H54 (cell line): ENCODE measurements around the gene GARIN3.
"Not testable (repeated sequence)": the region's sequence is repeated elsewhere in the genome, so short reads cannot be mapped to it uniquely, and the experiment has no call there.

Experiments used
- DNase-seq: peaks from one replicate; pipeline ENCODE4 v3.0.0; 2011; ENCODE audit warnings: low spot score, mixed read lengths; ENCODE audit not compliant: insufficient read length
- FAIRE-seq: peaks from 3 replicates; lab custom pipeline; 2011; peaks lifted over from hg19 to GRCh38; lab: Jason Lieb, UNC
- POLR2A ChIP-seq: IDR thresholded peaks from 2 replicates; pipeline ENCODE4 v1.6.1; 2011; ENCODE audit warnings: low read depth, mild to moderate bottlenecking, low read length

The GARIN3 gene

GRCh38 chr5:157166214-157167213 is at the start of gene GARIN3:
Gene GARIN3, minus strand, starts transcription at chr5:157166264. Its CDS starts 96 bp downstream, at chr5:157166168.
- no peak for TF ChIP-seq POLR2A
- FAIRE-seq: no peak
- DNase-seq: no peak

GRCh38 chr5:157215514-157216167 is 49.6 kb upstream of the GARIN3 start:
- DNase-seq: peak; percentile 15
- no peak for TF ChIP-seq POLR2A
- no peak for FAIRE-seq

- FAIRE-seq: no peak
- no peak for TF ChIP-seq POLR2A
- no peak for DNase-seq
Observed at GRCh38 chr5:157214861-157215513, 48.9 kb upstream of the GARIN3 start.

GRCh38 chr5:157214415-157214814 is 48.4 kb upstream of the GARIN3 start:
- no peak for DNase-seq
- no peak for FAIRE-seq
- no peak for TF ChIP-seq POLR2A

GRCh38 chr5:157213527-157214243 is 47.6 kb upstream of the GARIN3 start:
- TF ChIP-seq POLR2A: no peak
- no peak for FAIRE-seq
- DNase-seq: no peak

DNA sequence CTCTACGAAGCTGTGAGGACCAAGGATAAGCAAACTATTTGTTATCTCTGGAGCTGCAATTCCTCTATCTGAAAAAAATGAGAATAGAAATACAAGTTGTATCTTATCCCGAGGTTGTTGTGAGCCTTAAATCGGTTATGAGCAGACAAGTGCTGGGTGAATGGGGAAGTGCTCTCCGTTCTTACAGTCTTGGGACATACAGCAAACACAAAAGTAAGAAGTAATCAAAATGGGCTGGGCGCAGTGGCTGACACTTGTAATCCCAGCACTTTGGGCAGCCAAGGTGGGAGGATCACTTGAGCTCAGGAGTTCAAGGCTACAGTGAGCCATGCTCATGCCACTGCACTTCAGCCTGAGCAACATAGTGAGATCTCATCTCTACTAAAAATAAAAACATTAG is 46.2 kb upstream of the GARIN3 start:
- DNase-seq: no peak
- TF ChIP-seq POLR2A: no peak
- FAIRE-seq: no peak

DNA sequence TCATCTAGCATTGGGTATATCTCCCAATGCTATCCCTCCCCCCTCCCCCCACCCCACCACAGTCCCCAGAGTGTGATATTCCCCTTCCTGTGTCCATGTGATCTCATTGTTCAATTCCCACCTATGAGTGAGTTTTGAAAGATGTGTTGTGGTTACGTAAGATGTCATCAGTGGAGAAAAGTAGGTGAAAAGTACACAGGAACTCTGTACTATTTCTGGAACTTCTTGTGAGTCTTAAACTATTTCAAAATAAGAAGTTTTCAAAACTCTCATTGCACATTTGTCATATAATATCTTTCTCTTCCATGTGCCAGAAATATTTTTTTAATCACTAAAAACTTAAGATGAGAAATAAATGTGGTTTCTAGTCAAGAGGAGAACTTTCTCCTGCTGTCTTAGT is 44.6 kb upstream of the GARIN3 start:
- not testable (repeated sequence) for DNase-seq, FAIRE-seq

DNA sequence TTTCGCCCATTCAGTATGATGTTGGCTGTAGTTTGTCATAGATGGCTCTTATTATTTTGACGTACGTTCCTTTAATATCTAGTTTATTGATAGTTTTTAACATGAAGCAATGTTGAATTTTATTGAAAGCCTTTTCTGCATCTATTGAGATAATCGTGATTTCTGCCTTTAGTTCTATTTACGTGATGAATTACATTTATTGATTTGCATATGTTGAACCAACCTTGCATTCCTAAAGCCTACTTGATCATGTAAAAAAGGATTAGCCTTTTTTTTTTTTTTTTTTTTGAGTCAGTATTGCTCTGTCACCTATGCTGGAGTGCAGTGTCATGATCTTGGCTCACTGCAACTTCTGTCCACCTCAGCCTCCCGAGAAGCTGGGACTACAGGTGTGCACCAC is 39.6 kb upstream of the GARIN3 start:
- TF ChIP-seq POLR2A: no peak
- FAIRE-seq: no peak

DNA sequence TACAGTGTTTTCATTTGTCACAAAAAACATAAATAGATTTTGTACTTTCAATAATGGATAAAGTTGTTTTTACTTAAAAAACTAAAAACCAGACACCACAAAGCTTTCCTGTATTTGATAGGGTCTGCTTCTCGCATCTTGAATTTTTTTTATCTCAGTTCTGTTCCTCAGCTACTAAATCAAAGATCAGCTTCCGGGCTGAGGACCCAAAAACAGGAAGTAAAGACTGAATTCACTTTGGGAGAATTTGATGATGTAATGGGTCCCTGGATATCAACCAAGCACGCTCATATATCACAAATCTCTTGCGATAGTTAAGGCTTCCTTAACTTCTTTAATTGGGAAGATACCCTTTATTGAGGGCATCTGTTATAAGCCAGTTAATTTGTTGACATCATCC is 38.7 kb upstream of the GARIN3 start:
- DNase-seq: no peak
- no peak for FAIRE-seq
- no peak for TF ChIP-seq POLR2A

More for the DNA sequence above, 39.6 kb upstream of the GARIN3 start:
- DNase-seq: no peak

DNA sequence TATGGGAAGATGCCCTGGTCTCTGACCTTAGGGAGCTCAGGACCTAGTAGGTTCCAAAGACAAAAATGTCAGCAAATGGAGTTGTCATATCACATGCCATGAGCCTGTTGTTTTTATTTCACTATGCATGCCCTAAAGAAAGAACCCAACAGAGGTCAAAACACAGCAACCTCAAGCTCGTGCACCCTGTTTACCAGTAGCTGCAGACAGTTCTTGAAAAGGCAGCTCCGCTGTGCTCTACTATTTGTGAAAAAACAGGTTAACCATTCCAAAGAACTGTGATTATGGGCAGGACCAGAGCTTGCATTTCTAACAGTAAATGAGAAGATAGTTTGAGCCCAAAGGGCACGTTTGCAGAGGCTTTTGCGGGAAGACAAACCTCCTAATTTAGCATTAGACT is 37.4 kb upstream of the GARIN3 start:
- DNase-seq: no peak
- no peak for FAIRE-seq
- no peak for TF ChIP-seq POLR2A

GRCh38 chr5:157201857-157202256 is 35.8 kb upstream of the GARIN3 start:
- FAIRE-seq: no peak
- no peak for DNase-seq
- no peak for TF ChIP-seq POLR2A

- no peak for TF ChIP-seq POLR2A
- no peak for FAIRE-seq
- no peak for DNase-seq
Observed at GRCh38 chr5:157198277-157198986, 32.4 kb upstream of the GARIN3 start.

DNA sequence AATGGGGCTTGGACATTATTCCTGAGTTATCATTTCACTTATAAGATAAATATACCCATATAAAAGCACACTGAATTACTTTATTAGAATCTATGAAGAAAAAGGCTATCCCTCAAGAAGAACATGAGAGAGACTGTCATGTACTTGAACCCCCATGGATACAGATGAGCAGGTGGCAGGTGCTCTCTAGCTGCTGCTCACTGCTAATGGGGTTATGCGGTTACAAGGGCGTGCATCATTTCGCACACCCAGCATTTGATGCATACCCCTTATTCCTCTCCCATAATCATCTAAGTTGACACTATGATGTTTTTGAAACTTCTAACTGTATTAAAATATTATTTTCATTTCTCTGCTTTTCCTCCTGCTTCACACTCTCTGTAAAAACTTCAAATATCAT is 31.0 kb upstream of the GARIN3 start:
- no peak for TF ChIP-seq POLR2A
- no peak for FAIRE-seq
- no peak for DNase-seq
